NCI-H2196 (cell line): ENCODE data around the gene PRDX4.
"Not testable (repeated sequence)": the region's sequence is repeated elsewhere in the genome, so short reads cannot be mapped to it uniquely, and the experiment has no call there.

Experiments
- DNase-seq: peaks from one replicate; lab custom pipeline; 2025; ENCODE audit not compliant: unreplicated experiment; lab: John Stamatoyannopoulos, UW

PRDX4 gene

GRCh38 chrX:23667239-23668177 is at the start of gene PRDX4:
Gene PRDX4, plus strand, starts transcription at chrX:23667493. Its CDS starts 78 bp downstream, at chrX:23667571.
- peak; percentile 80 for DNase-seq

DNA sequence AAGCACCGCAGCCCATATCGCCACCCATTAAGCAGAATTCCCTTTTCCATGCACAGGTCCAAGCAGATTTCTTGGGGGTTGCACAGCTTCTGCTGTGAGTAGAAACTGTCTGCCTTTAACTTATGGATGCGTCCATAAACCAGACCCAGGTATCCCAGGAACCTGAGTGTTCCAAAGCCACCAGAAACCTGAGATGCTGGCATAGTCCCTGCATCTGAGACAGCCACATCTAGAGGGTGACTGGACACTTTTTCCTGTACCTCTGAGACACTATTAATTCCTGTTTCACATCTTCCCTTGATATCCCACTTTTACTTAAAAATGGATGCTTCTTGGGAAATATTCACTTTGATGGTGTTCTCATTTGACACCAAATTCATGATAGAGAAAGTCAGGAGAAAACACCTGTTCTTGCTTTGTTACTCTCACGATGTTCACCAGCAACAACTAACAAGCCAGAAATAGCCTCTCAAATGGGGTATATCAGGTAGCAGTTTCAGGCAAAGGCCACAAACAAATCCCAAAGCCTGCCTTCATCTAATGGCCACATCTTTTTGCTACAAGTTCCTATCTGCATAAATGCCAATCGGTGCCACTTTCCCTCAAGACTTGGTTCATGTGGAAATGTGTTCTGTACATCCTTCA is 45.5 kb upstream of the PRDX4 start:
- DNase-seq: no peak

DNA sequence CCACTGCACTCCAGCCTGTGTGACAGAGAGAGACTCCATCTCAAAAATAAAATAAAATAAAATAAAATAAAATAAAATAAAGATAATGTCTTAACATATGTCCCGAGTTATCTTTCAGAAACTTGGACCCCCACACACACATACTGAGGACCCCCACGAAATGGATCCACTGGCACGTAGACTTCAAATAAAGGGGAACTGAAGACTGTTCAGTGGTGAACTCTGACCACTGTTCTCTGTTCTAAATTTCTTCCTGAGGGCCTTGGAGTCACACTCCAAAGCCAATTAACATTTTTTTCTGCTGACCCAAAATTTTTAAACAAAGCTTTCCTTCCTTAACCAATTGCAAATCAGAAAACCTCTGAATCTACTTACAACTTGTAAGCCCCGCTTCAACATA is 43.5 kb upstream of the PRDX4 start:
- no peak for DNase-seq

DNA sequence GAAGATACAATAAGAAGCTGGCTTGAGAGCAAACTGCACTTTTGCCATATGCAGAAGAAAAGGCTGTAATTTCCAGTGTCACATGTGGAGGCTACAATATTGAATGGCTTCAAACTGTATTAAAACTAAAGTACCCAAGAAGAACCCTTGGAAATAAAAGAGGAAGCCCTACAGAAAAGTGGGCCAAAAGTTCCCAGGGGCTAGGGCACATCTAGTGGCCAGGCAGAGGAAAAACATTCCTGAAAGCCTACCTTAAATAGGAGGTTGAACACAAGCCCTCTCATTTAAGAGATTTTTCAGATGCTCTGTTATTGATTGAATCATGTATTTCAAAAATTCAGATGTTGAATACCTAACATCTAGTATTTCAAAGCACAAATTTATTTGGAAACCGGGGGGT is 40.6 kb upstream of the PRDX4 start:
- no peak for DNase-seq

GRCh38 chrX:23628131-23628530 is 39.2 kb upstream of the PRDX4 start:
- DNase-seq: no peak

DNA sequence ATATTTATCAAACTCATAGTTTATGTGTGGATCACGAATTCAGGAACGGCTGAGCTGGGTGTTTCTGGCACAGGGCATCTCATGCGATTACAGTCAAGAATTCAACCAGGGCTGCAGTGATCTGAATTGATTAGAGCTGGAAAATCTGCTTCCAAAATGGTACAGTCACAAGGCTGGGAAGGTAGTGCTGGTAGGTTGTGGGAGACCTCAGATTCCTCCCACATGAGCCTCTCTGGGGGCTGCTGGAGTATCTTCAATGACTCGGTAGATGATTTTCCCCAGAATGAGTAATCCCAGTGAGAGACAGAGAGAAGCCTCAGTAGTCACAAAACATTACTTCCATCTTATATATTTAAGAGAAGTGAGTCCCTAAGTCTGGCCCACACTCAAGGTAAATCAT is 36.2 kb upstream of the PRDX4 start:
- no peak for DNase-seq

DNA sequence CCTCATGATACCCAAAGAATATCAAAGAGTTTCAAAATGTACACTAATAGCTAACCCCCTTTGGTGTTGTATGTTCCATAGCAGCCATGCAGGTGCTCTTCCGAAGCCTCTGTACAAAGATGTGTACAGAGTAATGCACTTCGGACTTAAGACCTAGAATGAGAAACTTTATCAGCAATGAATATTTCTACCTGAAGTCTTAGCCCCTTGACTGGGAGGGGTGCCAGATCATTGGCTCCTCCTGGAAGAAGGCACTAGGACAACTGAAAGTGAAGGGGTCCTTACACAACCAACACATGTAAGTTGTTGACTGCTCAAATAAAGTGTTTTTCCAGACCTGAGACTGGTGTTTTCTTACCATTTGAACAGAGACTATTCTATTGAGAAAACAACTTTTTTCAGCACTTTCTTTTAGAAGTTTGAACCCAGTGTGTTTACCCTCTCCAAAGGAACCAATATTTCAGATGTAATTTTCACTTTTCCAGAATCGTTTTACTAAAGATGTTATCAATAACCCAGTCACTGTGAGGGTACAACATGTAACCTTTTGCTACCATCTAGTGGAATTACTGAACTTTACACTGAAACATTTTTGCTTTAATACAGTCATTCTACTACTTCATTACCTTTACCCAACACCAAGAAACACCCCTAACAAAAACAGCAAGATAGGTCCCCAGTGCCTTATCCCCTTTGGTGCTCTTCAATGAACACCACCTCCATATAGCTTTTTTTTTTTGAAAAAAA is 33.3 kb upstream of the PRDX4 start:
- DNase-seq: no peak

DNA sequence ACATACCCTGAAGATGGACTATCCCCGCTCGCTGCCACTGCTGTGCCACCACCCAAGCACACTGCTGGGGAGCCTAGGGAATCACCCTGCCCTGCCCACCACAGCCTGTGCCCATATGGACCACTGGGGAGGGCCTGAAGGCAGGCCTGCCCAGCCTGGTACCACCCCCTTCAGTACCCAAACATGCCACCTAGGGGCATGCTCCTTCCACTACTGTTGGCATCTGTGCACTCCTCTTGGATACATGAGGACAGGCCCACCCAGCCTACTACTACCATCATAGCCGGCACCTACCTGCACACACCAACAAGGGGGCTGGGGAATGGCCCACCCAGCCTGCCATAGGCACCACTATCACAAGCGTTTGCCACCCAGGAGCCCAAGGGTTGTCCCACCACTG is 30.1 kb upstream of the PRDX4 start:
- no peak for DNase-seq

DNA sequence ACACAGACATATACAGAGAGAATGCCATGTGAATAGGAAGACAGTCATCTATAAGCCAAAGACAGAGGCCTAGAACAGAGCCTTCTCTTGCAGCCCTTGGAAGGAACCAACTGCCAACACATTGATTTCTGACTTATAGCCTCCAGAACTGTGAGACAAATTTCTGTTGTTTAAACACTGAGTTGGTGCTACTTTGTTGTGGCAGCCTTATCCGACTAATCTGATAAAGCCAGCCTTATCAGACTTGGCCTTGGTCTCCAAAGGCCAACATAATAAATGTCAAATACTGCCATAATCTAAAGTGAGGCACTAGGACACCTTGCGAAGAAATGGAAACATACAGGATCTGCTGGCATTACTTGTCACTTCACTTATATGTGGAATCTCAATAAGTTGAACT is 24.3 kb upstream of the PRDX4 start:
- DNase-seq: no peak

GRCh38 chrX:23644744-23645143 is 22.5 kb upstream of the PRDX4 start:
- DNase-seq: no peak

GRCh38 chrX:23656091-23656490 is 11.2 kb upstream of the PRDX4 start:
- no peak for DNase-seq

- DNase-seq: no peak
Observed at GRCh38 chrX:23656684-23657083, 10.6 kb upstream of the PRDX4 start.

DNA sequence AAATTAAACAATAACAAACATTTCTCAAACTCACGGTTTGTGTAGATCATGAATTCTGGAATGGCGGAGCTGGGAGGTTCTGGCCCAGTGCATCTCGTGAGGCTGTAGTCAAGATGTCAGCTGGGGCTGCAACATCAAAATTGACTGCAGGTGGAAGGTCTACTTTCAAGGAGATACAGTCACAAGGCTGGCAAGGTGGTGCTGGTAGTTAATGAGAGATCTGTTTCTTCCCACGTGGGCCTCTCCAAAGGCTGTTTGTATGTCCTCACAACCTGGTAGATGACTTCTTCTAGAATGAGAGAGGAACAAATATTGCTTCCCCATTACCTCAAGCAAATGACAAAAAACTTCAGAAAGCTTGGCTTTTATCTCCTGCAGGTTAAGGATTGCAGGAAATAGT is 8.0 kb upstream of the PRDX4 start:
- DNase-seq: no peak

DNA sequence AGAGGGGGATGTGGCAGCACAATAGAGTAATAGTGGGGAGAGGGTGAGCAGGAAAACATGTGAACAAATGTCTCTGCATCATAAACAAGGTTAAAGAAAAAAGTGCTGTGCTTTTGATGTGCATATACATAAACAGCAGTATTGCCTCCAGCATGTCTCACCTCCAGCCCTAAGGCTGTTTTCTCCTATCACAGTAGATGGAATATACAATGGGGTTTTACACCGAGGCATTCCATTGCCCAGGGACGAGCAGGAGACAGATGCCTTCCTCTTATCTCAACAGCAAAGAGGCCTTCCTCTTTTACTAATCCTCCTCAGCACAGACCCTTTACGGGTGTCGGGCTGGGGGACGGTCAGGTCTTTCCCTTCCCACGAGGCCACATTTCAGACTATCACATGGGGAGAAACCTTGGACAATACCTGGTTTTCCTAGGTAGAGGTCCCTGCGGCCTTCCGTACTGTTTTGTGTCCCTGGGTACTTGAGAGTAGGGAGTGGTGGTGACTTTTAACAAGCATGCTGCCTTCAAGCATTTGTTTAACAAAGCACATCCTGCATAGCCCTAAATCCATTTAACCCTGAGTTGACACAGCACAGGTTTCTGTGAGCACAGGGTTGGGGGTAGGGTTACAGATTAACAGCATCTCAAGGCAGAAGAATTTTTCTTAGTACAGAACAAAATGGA is 7.1 kb upstream of the PRDX4 start:
- not testable (repeated sequence) for DNase-seq

DNA sequence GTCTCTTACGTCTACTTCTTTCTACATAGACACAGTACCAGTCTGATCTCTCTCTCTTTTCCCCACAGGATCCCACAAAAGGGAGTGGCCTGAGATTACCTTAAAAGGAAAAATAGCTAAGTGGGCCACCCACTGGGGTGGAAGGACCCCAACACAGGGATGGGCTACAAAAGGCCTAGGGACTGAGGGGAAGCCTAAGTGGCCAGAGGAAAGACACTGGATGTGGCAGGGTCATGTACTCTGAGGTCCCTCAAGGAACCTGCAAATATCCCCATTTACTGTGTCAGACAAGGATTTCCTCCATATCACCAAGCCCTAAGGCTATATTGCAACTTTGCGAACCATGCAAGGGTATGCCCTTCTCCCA is 6.5 kb upstream of the PRDX4 start:
- DNase-seq: no peak

DNA sequence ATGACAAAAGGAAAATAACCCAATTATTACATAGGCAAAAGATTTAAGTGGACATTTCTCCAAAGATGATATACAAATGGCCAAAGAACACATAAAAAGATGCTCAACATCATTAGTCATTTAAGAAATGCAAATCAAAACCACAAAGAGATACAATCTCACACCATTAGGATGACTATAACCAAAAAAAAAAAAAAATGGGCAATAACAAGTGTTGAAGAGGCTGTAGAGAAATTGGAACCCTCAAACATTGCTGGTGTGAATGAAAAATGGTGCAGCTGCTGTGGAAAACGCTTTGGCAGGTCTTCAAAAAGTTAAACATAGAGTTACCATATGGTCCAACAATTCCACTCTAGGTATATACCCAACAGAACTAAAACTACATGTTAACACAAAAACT is 5.6 kb upstream of the PRDX4 start:
- no peak for DNase-seq

GRCh38 chrX:23662187-23662586 is 5.1 kb upstream of the PRDX4 start:
- DNase-seq: no peak

DNA sequence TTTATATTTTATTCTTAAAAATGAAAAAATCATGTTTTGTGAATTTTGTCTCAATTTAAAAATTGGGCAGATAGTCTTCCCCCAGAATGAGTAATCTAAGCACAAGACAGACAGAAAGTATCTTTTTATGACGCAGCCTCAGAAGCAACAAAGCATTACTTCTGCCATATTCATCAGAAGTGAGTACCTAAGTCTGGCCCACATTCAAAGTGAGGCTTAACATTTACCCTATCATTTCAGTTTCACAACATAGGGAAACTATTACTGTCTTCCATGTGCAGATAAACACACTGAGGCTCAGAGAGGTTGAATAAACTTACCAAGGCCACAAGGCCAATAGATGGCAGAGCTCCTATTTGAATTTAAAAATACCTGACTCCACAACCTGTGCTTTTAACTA is 4.4 kb upstream of the PRDX4 start:
- DNase-seq: no peak

DNA sequence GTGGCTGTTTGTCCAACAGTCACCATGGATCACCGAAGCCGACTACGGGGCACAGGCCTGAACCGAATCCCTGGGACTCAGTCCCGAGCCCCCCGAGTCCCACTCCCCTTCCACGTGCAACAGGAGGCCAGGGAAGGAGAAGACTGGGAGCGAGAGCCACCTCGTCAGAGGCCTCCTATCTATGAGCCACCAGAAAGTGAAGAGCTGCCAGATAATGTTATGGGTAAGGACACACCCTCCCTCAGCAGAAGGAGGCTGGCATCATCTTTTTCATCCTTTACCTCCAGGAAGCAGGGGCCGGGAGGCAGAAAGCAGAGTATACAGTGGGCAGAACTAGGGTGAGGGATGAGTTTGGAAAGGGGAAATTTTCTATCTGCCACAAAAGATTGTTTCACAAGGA is 2.8 kb upstream of the PRDX4 start:
- DNase-seq: no peak

DNA sequence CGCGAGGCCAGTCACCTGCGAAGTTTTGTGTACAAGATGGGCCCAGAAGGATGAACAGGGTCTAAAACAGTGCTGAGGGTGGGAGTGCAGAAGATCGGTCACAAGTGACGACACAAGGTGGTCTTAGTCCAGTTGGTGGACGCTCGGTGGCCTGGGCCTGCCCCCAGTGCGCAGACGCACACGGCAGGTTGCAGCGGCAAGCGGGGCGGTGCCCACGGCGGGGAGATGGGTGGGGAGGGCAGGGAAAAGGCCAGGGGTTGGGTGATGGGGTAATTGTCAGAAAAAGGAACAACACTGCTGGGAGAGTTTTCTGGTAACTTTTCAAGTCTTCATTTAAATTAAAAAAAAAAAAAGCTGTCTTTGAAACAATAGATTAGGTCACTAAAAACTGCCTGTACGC is 1.0 kb upstream of the PRDX4 start:
- no peak for DNase-seq

- DNase-seq: no peak
Observed at GRCh38 chrX:23668335-23668734, 1.0 kb downstream of the PRDX4 start.
